ENCODE measurements around the gene COL6A2.
"Not testable (repeated sequence)": the region's sequence is repeated elsewhere in the genome, so short reads cannot be mapped to it uniquely, and the experiment has no call there.

The COL6A2 gene
- 46.0 to 65.0 (median 51.5) reads per million in 4 donors for total RNA-seq

GRCh38 chr21:46097336-46098293, at the start of gene COL6A2:
Gene COL6A2 (plus strand): TSS chr21:46098112.
- DNase-seq = peak in 4 of 5 donors; percentile 24 to 36 (median 27)

GRCh38 chr21:46048926-46049889, 48.7 kb upstream of the COL6A2 start:
- no peak for DNase-seq

- DNase-seq = no peak
These were observed 47.8 kb upstream of the COL6A2 start for GRCh38 chr21:46049890-46050667.

GRCh38 chr21:46050668-46051378, 47.1 kb upstream of the COL6A2 start:
- DNase-seq = no peak

- no peak for DNase-seq
These were observed 46.5 kb upstream of the COL6A2 start for GRCh38 chr21:46051379-46051770.

- DNase-seq = no peak
These were observed 45.9 kb upstream of the COL6A2 start for GRCh38 chr21:46051821-46052675.

- no peak for DNase-seq
These were observed 44.9 kb upstream of the COL6A2 start for GRCh38 chr21:46052703-46053651.

GRCh38 chr21:46054031-46054430, 43.9 kb upstream of the COL6A2 start:
- no peak for DNase-seq

- DNase-seq = no peak
These were observed 43.4 kb upstream of the COL6A2 start for GRCh38 chr21:46054451-46054881.

- DNase-seq = no peak
These were observed 42.0 kb upstream of the COL6A2 start for GRCh38 chr21:46055863-46056281.

GRCh38 chr21:46056450-46056903, 41.4 kb upstream of the COL6A2 start:
- DNase-seq = no peak

- no peak for DNase-seq
These were observed 40.7 kb upstream of the COL6A2 start for GRCh38 chr21:46057111-46057709.

GRCh38 chr21:46057710-46058241, 40.1 kb upstream of the COL6A2 start:
- DNase-seq = no peak

GRCh38 chr21:46058431-46059145, 39.3 kb upstream of the COL6A2 start:
- no peak for DNase-seq

GRCh38 chr21:46059195-46059594, 38.7 kb upstream of the COL6A2 start:
- DNase-seq = no peak

- DNase-seq = not testable (repeated sequence)
These were observed 38.0 kb upstream of the COL6A2 start for GRCh38 chr21:46059711-46060455.

GRCh38 chr21:46060596-46061061, 37.3 kb upstream of the COL6A2 start:
- DNase-seq = no peak

Measured in T-helper 1 cell (primary cell).